ENCODE data around the gene ABCA12.

ABCA12 gene

DNA sequence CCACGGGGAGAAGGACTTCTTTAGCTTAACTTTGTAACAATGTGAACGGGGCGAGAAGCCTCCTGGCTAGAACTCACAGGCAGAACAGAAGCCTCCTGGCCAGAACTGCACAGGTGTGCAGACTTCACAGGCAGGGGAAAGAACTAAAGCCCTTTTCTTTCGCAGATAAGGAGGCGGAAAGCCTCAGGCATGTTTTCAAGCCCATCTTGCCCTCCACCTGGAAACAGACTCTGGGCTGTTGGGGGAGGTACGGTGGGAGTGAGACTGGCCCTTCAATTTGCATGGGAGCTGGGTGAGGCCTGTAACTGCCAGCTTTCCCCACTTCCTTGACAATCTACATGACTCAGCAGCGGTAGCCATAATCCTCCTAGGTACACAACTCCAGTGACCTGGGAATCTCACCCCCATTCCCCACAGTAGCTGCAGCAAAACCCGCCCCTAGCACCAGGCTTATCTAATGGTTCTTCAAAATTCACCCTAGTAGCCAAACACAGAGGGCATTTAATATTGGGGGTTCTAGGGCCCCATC lies 22.9 kb upstream of the ABCA12 start:
- DNase-seq (ENCODE audit: low spot score): no peak
- ChIA-PET CTCF (interaction anchor here (0.8 kb wide), 1 partner anchor 21 kb away, joined by 3 read pairs; no protein-coding TSS in a partner anchor), POLR2A (ENCODE audit: low non-redundant PET) (no interaction called here)
- H3K27ac ChIP-seq: no peak overlapping the region
- TF ChIP-seq, protein P1, sequence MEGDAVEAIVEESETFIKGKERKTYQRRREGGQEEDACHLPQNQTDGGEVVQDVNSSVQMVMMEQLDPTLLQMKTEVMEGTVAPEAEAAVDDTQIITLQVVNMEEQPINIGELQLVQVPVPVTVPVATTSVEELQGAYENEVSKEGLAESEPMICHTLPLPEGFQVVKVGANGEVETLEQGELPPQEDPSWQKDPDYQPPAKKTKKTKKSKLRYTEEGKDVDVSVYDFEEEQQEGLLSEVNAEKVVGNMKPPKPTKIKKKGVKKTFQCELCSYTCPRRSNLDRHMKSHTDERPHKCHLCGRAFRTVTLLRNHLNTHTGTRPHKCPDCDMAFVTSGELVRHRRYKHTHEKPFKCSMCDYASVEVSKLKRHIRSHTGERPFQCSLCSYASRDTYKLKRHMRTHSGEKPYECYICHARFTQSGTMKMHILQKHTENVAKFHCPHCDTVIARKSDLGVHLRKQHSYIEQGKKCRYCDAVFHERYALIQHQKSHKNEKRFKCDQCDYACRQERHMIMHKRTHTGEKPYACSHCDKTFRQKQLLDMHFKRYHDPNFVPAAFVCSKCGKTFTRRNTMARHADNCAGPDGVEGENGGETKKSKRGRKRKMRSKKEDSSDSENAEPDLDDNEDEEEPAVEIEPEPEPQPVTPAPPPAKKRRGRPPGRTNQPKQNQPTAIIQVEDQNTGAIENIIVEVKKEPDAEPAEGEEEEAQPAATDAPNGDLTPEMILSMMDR (conservative IDR thresholded peaks at IDR 0.05; ENCODE audit: low read depth): no peak

DNA sequence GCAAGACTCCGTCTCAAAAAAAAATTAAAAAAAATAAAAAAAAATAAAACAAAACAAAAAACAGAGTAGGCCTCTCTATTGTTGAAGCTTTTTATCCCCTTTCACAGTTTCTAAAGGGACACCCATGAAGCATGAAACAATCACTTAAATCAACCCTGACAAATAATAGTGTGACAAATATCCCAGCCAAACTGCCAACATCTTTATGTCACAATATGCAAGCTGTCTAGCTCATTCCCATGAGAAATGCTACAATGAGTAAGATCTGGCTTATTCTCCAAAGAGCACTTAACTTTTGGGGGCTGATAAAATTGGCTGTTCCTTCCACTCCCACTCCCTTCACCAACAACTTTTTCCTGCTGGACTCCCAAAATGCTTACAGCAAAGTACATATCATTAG lies 21.7 kb upstream of the ABCA12 start:
- POLR2A ChIA-PET (ENCODE audit: low non-redundant PET): no interaction called here
- CTCF ChIA-PET: no interaction called here
- no peak for DNase-seq (ENCODE audit: low spot score)
- H3K27ac ChIP-seq: no peak overlapping the region
- TF ChIP-seq, protein P1 (conservative IDR thresholded peaks at IDR 0.05; ENCODE audit: low read depth): no peak

GRCh38 chr2:215156453-215156852 lies 18.0 kb upstream of the ABCA12 start:
- ChIA-PET CTCF (interaction anchor here (0.7 kb wide), 1 partner anchor 225 kb away, joined by 10 read pairs; no protein-coding TSS in a partner anchor), POLR2A (ENCODE audit: low non-redundant PET) (no interaction called here)
- no peak for DNase-seq (ENCODE audit: low spot score)
- H3K27ac ChIP-seq: no peak overlapping the region
- TF ChIP-seq, protein P1 (conservative IDR thresholded peaks at IDR 0.05; ENCODE audit: low read depth): no peak

DNA sequence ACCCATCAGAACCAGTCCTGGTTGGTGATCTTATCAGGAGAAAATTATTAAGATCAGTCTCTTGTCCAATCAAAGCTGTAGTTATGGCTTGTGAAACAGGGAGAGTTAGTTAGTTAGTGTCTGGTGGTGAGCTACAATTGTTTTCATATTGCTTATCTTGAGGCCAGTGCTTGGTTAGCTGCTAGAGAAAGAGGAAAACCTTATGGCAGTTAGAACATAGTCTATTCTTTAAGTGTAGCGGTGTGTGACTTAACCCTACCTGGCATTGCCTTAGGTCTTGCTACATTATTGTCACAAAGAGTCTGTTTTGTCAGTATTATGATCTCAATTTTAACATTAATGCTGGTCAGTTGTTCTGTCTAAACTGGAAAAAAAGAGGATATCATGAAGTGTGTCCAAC lies 11.5 kb upstream of the ABCA12 start:
- H3K27ac ChIP-seq: no peak overlapping the region
- ChIA-PET POLR2A (ENCODE audit: low non-redundant PET) (no interaction called here), CTCF (no interaction called here)
- TF ChIP-seq, protein P1 (conservative IDR thresholded peaks at IDR 0.05; ENCODE audit: low read depth): no peak
- no peak for DNase-seq (ENCODE audit: low spot score)

- ChIA-PET POLR2A (ENCODE audit: low non-redundant PET) (no interaction called here), CTCF (no interaction called here)
- TF ChIP-seq, protein P1 (conservative IDR thresholded peaks at IDR 0.05; ENCODE audit: low read depth): no peak
- H3K27ac ChIP-seq: no peak overlapping the region
- no peak for DNase-seq (ENCODE audit: low spot score)
Observed at GRCh38 chr2:215149486-215149885, 11.1 kb upstream of the ABCA12 start.

GRCh38 chr2:215149060-215149459 lies 10.6 kb upstream of the ABCA12 start:
- CTCF ChIA-PET: no interaction called here
- TF ChIP-seq, protein P1 (conservative IDR thresholded peaks at IDR 0.05; ENCODE audit: low read depth): no peak
- no peak for DNase-seq (ENCODE audit: low spot score)
- POLR2A ChIA-PET (ENCODE audit: low non-redundant PET): no interaction called here
- H3K27ac ChIP-seq: no peak overlapping the region
